Kidney (tissue), 14 donors: Measurements from ENCODE around the gene MLEC. TPM values are rescaled to one million over a fixed set of nuclear protein-coding genes. Genes with fewer than 3 reads are reported as not detected.

Experiments
- DNase-seq, 5 donors: peaks; one replicate each; pipeline ENCODE4 v3.0.0-alpha.2; 2013 to 2020
- FAIRE-seq: peaks from 2 replicates; lab custom pipeline; 2012; peaks lifted over from hg19 to GRCh38; lab: Jason Lieb, UNC
- H3K27ac ChIP-seq, 2 donors: one replicate each; pipeline ENCODE4 v1.7.0; 2013; ENCODE audit warnings: low read depth in 2 of 2, low read length in 2 of 2, inconsistent platforms in 1 of 2
- H3K27me3 ChIP-seq: one replicate; pipeline ENCODE4 v1.7.1; 2013; ENCODE audit warnings: low read length, inconsistent platforms; ENCODE audit not compliant: control insufficient read depth, insufficient read depth
- H3K36me3 ChIP-seq, 3 donors: one replicate each; pipeline versions ENCODE4 v1.7.0 to v1.7.1; 2013; ENCODE audit warnings: low read length in 3 of 3, control low read depth in 1 of 3, inconsistent platforms in 1 of 3; ENCODE audit not compliant: insufficient read depth in 3 of 3, control insufficient read depth in 2 of 3
- H3K4me1 ChIP-seq, 3 donors: one replicate each; pipeline versions ENCODE4 v1.7.0 to v1.7.1; 2013; ENCODE audit warnings: low read length in 3 of 3, inconsistent platforms in 1 of 3, low read depth in 1 of 3; ENCODE audit not compliant: control insufficient read depth in 2 of 3, insufficient read depth in 2 of 3
- H3K4me3 ChIP-seq, 3 donors: one replicate each; pipeline versions ENCODE4 v1.7.0 to v1.8.1; 2013; ENCODE audit warnings: low read length in 3 of 3, control low read depth in 1 of 3, inconsistent platforms in 1 of 3
- H3K9ac ChIP-seq, 3 donors: one replicate each; pipeline versions ENCODE4 v1.7.0 to v1.7.1; 2013; ENCODE audit warnings: low read length in 3 of 3, control low read depth in 1 of 3, inconsistent platforms in 1 of 3
- H3K9me3 ChIP-seq, 3 donors: one replicate each; pipeline versions ENCODE4 v1.7.0 to v1.7.1; 2013; ENCODE audit warnings: low read length in 3 of 3, control low read depth in 1 of 3, inconsistent platforms in 1 of 3; ENCODE audit not compliant: control insufficient read depth in 2 of 3, insufficient read depth in 1 of 3
- intact Hi-C: fragments of 100-400 bp; cut with DNase I; formaldehyde crosslinking; loops from one replicate; pipeline ENCODE4 v1.11.1; 2022
- polyA plus RNA-seq: library from polyadenylated mRNA; stranded (reverse); fragments of 350-450 nt; fragmentation: Illumina TruSeq; extraction: RNeasy Lipid Tissue Mini Kit (QIAGEN cat#74804); gene quantifications from one replicate; pipeline ENCODE4 v1.2.3, GENCODE V29; 2014; ENCODE audit warnings: low read depth, low replicate concordance; ENCODE audit not compliant: insufficient read depth
- total RNA-seq: library from RNA; stranded (reverse); fragmentation: NEBNext Ultra II Directional; extraction: Animal tissue kit (Norgen Biotek cat#: 25700); gene quantifications from one replicate; pipeline ENCODE4 v1.2.1, GENCODE V29; 2021
- TF ChIP-seq, protein P1 (sequence below): IDR thresholded peaks from 3 replicates; pipeline ENCODE4 v1.5.1; 2012; ENCODE audit warnings: mild to moderate bottlenecking, moderate library complexity, borderline replicate concordance; ENCODE audit not compliant: insufficient read depth; ENCODE audit errors: extremely low read depth
- donor health status: control.
- donor health status: control.
- donor health status: control.
- donor health status: control.
- donor health status: control.
- donor health status: DM: yes; HTN: yes; CAD: no.
- donor health status: Normal renal cell carcinoma (clear cell type).

The MLEC gene
- total and polyA plus RNA-seq, 2 donors from 2014 or later: 60.3 to 146 TPM

DNA sequence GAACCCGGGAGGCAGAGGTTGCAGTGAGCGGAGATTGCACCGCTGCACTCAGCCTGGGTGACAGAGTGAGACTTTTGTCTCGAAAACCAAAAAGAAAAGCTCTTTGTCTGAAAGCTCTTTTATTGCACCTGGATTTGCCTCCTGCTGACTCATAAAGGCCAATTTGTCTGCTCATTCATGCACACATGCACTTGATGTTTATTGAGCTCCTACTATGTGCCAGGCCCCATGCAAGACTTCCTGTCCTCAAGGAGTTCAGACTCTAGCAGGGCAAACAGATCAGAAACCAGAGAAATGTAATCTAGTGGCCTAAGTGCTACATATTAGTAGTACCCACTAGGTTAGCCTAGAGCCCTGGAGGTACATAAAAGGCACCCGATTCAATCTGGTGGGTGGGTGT lies 16.3 kb upstream of the MLEC start:
- no peak overlapping the region for H3K4me3 ChIP-seq
- no peak overlapping the region for H3K9ac ChIP-seq
- TF ChIP-seq, protein P1, sequence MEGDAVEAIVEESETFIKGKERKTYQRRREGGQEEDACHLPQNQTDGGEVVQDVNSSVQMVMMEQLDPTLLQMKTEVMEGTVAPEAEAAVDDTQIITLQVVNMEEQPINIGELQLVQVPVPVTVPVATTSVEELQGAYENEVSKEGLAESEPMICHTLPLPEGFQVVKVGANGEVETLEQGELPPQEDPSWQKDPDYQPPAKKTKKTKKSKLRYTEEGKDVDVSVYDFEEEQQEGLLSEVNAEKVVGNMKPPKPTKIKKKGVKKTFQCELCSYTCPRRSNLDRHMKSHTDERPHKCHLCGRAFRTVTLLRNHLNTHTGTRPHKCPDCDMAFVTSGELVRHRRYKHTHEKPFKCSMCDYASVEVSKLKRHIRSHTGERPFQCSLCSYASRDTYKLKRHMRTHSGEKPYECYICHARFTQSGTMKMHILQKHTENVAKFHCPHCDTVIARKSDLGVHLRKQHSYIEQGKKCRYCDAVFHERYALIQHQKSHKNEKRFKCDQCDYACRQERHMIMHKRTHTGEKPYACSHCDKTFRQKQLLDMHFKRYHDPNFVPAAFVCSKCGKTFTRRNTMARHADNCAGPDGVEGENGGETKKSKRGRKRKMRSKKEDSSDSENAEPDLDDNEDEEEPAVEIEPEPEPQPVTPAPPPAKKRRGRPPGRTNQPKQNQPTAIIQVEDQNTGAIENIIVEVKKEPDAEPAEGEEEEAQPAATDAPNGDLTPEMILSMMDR: no peak
- no peak overlapping the region for H3K27ac ChIP-seq
- peaks cover 0 to 2% (median 0%) of the 10 kb centered on the region in 3 donors for H3K4me1 ChIP-seq
- intact Hi-C loops: no loop called here
- no peaks in the 10 kb centered on the region for H3K27me3 ChIP-seq
- FAIRE-seq: no peak
- no peaks in the 10 kb centered on the region for H3K9me3 ChIP-seq
- no peak for DNase-seq
- no peaks in the 10 kb centered on the region for H3K36me3 ChIP-seq

DNA sequence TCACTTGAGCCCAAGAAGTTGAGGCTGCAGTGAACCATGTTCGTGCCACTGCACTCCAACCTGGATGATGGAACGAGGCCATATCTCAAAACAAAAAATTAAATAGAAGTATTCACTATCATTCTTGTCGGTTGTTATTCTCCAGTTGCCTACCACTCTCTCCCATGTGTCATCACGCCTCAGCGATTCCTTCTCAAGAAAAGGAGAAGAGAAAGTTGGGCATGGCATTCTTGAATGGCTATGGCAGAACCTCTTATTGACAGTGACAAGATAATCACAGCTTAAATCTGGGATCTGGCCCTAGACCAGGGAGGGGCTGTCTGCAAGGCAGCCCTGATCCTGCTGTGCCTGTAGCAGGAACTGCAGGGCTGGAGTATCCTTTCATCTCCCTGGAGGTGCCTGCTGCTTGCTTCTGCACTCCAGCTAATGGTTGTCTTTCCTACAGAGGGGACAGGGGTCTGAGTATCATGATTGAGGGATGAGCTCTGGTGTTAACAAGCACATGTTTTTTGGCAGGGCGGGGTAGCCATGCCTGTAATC lies 12.8 kb upstream of the MLEC start:
- Histone ChIP-seq H3K9ac (no peak overlapping the region), H3K27ac (no peak overlapping the region), H3K4me3 (no peak overlapping the region), H3K4me1 (no peaks in the 10 kb centered on the region), H3K27me3 (no peaks in the 10 kb centered on the region), H3K9me3 (no peaks in the 10 kb centered on the region), H3K36me3 (no peaks in the 10 kb centered on the region)
- FAIRE-seq (no peak), DNase-seq (no peak)
- intact Hi-C loops: no loop called here
- TF ChIP-seq, protein P1: no peak

DNA sequence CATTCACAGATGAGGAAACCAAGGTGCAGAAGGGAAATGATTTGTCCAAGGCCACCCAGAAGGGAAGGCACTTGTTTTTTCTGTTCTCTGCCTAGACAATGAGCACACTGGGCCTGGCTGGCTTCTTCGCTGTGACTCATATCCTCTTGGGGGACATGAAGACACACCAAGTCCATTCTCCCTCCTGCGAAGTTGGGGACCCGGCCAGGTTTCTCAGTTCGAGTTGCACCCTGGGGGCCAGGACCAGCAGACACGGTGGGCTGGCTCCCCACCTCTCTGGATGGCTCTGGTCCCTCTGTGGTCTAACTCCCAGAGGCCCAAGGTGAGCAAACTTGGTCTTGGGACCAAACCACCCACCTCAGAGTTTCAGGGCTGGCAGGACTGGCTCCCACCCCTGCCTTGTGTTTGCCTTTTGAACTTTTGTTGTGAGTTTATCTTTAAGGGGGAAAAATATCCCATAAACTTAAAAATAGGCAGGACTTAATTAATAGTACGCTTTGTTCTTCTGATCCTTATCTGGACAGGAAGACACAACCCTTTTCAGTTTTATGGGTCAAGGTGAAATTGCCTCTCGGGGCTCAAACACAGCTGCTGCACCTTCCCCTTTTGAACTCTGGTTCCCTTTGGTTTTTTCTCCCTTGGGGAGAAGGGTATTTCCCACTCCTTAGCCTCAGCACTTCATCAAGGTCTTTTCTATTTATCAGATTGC lies 9.0 kb upstream of the MLEC start:
- TF ChIP-seq, protein P1: no peak
- no peaks in the 10 kb centered on the region for H3K36me3 ChIP-seq
- DNase-seq: peak in 1 of 5 donors; percentile 78

More for the DNA sequence above, 9.0 kb upstream of the MLEC start:
- H3K9me3 ChIP-seq: no peaks in the 10 kb centered on the region
- FAIRE-seq: no peak
- H3K27ac ChIP-seq: no peak overlapping the region
- H3K4me3 ChIP-seq: no peak overlapping the region
- no peaks in the 10 kb centered on the region for H3K27me3 ChIP-seq
- no peaks in the 10 kb centered on the region for H3K4me1 ChIP-seq
- intact Hi-C loops: no loop called here
- no peak overlapping the region for H3K9ac ChIP-seq
